GM19043 (cell line): ENCODE data around the gene PLOD1.
"Not testable (repeated sequence)": the region's sequence is repeated elsewhere in the genome, so short reads cannot be mapped to it uniquely, and the experiment has no call there.

Source experiments
- ATAC-seq: cut with Tn5 transposase; IDR thresholded peaks from one replicate; pipeline ENCODE4 v1.9.1; 2021; ENCODE audit warnings: low read depth; ENCODE audit not compliant: unreplicated experiment

Gene PLOD1

GRCh38 chr1:11934302-11935056 is at the start of gene PLOD1:
PLOD1 (plus strand) TSS chr1:11934717; CDS start chr1:11934780, 63 bp downstream.
- ATAC-seq = peak; percentile 84

GRCh38 chr1:11885916-11886315 is 48.6 kb upstream of the PLOD1 start:
- no peak for ATAC-seq

- ATAC-seq = no peak
Observed at GRCh38 chr1:11886986-11887665, 47.4 kb upstream of the PLOD1 start.

GRCh38 chr1:11887666-11888007 is 46.9 kb upstream of the PLOD1 start:
- ATAC-seq = no peak

GRCh38 chr1:11888206-11888876 is 46.2 kb upstream of the PLOD1 start:
- no peak for ATAC-seq

- ATAC-seq = no peak
Observed at GRCh38 chr1:11888877-11889208, 45.7 kb upstream of the PLOD1 start.

GRCh38 chr1:11891433-11892186 is 42.9 kb upstream of the PLOD1 start:
- ATAC-seq = no peak

GRCh38 chr1:11893907-11894251 is 40.6 kb upstream of the PLOD1 start:
- ATAC-seq = no peak

GRCh38 chr1:11894501-11894900 is 40.0 kb upstream of the PLOD1 start:
- not testable (repeated sequence) for ATAC-seq

GRCh38 chr1:11898086-11898785 is 36.3 kb upstream of the PLOD1 start:
- ATAC-seq = no peak

GRCh38 chr1:11898831-11899467 is 35.6 kb upstream of the PLOD1 start:
- no peak for ATAC-seq

- not testable (repeated sequence) for ATAC-seq
Observed at GRCh38 chr1:11901446-11901845, 33.1 kb upstream of the PLOD1 start.

- ATAC-seq = no peak
Observed at GRCh38 chr1:11903210-11903609, 31.3 kb upstream of the PLOD1 start.

GRCh38 chr1:11904156-11904555 is 30.4 kb upstream of the PLOD1 start:
- not testable (repeated sequence) for ATAC-seq

GRCh38 chr1:11904978-11905377 is 29.5 kb upstream of the PLOD1 start:
- ATAC-seq = no peak

- ATAC-seq = no peak
Observed at GRCh38 chr1:11906870-11907269, 27.6 kb upstream of the PLOD1 start.

GRCh38 chr1:11907275-11908094 is 27.0 kb upstream of the PLOD1 start:
- peak; percentile 53 for ATAC-seq

GRCh38 chr1:11908095-11908675 is 26.3 kb upstream of the PLOD1 start:
- peak; percentile 51 for ATAC-seq

GRCh38 chr1:11910914-11911228 is 23.6 kb upstream of the PLOD1 start:
- not testable (repeated sequence) for ATAC-seq
